Measurements from ENCODE around the gene ELAVL1.
"Not testable (repeated sequence)": the region's sequence is repeated elsewhere in the genome, so short reads cannot be mapped to it uniquely, and the experiment has no call there.

The ELAVL1 gene

DNA sequence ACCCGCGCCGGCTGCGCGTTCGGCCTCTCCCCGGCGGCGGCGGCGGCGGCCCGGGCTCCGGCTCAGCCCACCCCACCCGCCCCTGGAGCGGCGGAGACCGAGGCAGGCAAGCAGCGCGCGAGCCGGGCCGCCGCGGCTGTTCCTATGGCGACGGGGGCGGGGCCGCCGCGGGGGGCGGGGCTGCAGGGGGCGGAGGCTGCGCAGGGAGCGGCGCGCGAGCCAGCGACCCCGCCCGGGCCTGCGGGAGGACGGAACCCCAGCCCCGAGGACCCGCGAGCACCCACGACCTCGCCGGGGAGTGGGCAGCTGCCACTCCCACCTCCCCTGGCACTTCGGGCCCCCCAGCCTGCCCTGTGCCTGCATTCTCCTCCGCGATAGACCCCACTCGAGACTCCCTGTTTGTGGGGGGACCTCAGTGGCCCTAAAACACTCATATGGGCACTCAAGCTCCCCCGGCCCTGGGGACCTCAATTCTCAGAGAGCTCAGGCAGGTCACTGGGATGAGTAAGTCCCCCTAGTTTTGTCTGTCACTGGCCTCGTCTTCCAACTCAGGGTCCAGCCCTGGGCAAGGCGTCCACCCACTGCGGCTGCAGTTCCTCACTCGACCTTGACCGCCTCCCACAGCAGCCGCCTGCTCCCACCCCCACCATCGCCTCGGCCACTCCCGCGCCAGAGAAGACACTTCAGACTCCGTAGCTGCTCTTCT lies 79.3 kb downstream of the ELAVL1 start, which contains the start of gene CTXN1:
Gene CTXN1 (minus strand): TSS at position 115 of the 706 bp plus-strand sequence. CDS start 597 bp downstream, outside the sequence.
- in situ Hi-C loops (cut with MboI; ENCODE audit: low sequenced_read_pairs): no loop called here

DNA sequence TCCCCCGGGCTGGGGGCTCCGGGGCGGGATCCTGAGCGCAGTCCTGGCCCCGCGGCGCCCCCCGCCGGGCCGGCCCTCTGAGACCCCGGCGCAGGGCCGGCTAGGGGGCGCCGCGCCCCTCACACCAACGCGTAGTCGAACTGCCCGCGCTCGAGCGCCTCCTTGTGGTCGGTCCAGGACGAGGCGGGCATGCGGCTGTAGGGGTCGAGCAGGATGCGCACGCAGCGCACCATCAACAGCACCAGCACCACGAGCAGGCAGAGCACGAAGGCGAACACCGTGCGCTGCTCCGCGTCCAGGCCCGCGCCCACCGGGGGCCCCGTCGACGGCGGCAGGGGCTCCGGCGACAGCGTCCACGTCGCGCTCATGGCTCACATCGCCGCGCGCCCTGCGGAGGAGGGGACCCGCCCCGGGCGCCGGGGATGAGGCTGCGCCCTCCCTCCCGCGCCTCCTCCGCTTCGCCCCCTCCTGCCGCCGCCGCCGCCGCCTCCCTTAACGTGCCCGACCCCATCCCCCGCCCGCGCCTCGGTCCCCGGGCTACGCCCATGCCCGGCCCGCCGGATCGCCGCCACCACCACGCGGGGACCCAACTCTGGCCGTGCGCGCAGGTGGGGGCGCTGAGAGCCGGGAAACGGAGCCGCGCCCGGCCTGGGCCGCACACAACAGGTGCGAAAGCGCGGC lies 80.1 kb downstream of the ELAVL1 start:
- in situ Hi-C loops (cut with MboI; ENCODE audit: low sequenced_read_pairs): no loop called here

GRCh38 chr19:7924651-7925170 lies 80.7 kb downstream of the ELAVL1 start:
- in situ Hi-C loops (cut with MboI; ENCODE audit: low sequenced_read_pairs): no loop called here

- in situ Hi-C loops (cut with MboI; ENCODE audit: low sequenced_read_pairs): no loop called here
These were observed 81.2 kb downstream of the ELAVL1 start for GRCh38 chr19:7924241-7924640.

DNA sequence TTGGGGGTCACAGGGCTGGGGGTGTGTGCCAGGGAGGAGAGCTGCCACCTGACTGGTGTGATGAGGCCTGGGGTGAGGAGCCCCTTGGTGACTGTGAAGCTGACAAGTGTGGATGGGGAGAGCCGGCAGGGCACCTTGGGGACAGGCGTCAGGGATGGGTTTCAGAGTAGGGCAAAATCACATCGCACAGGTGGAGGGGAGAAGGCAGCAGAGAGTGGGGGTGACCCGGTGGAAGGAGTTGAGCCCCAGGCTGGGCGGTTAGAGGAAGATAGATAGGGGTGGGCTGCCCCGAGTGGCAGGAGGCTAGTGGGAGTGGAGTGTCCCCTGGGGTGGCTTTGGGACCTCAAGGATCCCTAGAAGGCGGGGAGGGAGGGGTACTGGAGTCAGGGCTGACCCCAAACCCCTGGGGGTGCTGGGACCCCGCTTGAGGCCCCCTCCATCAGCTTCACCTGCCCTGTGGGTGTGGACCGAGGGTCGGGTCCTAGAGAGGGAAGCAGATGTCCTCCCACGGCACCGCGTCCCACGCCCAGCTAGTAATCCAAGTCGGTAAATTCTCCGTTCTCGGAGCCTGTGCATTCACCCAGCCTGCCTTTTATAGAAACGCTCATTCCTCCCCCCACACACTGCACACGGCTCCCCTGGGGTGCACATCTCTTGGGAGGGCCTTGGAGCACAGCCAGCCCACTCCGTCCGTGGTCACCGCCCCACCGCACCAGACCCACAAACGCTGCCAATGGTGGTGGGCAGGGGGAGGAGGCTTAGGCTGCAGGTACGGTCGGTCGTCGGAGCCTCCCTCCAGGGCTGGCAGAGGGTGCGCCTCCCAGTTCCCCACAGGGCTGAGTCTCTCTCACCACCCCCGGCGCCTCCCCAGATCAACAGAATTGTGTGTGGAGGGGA lies 81.9 kb downstream of the ELAVL1 start:
- in situ Hi-C loops (cut with MboI; ENCODE audit: low sequenced_read_pairs): no loop called here

GRCh38 chr19:7922836-7923195 lies 82.6 kb downstream of the ELAVL1 start:
- in situ Hi-C loops (cut with MboI; ENCODE audit: low sequenced_read_pairs): no loop called here

GRCh38 chr19:7921967-7922835 lies 83.2 kb downstream of the ELAVL1 start:
- in situ Hi-C loops (cut with MboI; ENCODE audit: low sequenced_read_pairs): no loop called here

GRCh38 chr19:7921302-7921966 lies 84.0 kb downstream of the ELAVL1 start:
- in situ Hi-C loops (cut with MboI; ENCODE audit: low sequenced_read_pairs): no loop called here

DNA sequence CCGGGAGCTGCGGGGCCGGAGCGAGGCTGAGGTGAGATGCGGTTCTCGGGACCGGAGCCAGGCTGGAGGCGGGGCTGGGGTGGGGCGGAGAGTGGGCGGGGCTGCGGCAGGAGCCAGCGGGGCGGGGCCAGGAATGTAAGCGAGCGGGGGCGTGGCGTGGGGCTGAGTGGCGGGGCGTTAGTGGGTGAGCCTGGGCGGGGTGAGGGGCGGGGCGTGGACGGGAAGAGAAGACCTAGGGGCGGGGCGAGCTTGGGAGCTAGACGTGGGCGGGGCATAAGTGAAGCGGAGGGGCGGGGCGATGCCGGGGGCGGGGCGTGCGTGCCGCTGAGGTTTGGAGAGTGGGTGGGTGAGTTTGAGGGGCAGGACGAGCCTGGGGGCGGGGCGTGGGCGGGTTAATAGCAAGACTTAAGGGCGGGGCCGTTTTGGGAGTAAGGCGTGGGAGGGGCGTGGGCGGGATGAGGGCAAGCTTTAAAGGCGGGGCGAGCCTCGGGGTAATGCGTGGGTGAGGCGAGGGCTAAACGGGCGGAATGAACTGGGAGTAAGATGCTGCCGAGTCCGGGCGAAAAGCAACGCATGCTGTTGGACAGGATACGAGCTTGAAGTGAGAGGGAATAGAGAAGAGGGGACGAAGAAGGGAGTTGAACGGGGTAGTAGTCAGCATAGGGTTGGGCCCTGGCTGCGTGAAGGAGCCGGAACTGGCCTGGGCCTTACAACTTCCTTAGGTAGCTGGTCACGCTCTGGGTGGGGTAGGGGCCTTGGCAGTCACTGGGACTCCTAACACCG lies 84.7 kb downstream of the ELAVL1 start:
- in situ Hi-C loops (cut with MboI; ENCODE audit: low sequenced_read_pairs): no loop called here

DNA sequence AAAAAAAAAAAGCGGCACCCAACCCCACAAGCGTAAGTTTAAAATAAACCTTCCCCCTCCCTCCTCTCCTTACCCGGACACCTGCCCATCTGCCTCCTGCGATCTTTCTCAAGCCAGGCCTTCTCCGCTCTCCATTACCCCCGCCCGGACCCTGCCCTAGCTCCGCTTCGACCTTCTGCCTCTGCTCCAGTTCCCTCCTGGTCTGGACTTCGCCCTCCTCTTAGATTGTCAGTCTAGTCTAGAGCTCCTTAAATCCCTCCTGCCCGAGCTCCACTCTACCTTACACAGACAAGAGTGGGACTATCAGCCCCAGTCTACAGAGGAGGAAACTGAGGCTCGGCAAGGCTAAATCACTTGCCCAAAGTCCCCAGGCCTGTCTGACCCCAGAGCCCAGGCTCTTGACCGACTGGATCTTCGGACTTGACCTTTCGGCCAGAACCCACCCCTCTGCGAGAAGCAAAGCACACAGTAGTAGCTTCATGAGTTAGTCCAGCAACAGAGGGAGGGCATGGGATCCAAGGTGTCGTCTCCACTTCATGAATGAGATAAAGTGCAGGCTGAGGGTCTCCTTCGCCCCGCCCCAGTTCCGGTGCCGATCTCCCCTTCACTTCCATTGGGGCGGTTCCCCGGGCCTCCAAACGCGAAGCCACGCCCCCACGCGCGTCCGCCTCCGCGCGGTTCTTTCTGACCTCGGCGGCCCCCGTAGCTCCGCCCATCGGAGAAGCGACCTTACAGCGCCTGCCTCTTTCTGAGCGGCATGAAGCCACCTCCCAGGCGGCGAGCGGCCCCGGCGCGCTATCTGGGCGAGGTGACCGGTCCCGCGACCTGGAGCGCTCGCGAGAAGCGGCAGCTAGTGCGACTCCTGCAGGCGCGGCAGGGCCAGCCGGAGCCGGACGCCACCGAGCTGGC lies 85.6 kb downstream of the ELAVL1 start, which contains the start of gene SNAPC2:
Gene SNAPC2 (plus strand): TSS at position 729 of the 909 bp plus-strand sequence. CDS start 29 bp downstream, at position 758.
- in situ Hi-C loops (cut with MboI; ENCODE audit: low sequenced_read_pairs): no loop called here

- in situ Hi-C loops (cut with MboI; ENCODE audit: low sequenced_read_pairs): no loop called here
These were observed 86.6 kb downstream of the ELAVL1 start for GRCh38 chr19:7918615-7919421.

GRCh38 chr19:7918062-7918614 lies 87.3 kb downstream of the ELAVL1 start:
- in situ Hi-C loops (cut with MboI; ENCODE audit: low sequenced_read_pairs): not testable (repeated sequence)

- in situ Hi-C loops (cut with MboI; ENCODE audit: low sequenced_read_pairs): no loop called here
These were observed 88.0 kb downstream of the ELAVL1 start for GRCh38 chr19:7917267-7918061.

- in situ Hi-C loops (cut with MboI; ENCODE audit: low sequenced_read_pairs): no loop called here
These were observed 88.5 kb downstream of the ELAVL1 start for GRCh38 chr19:7916955-7917266.

GRCh38 chr19:7916103-7916954 lies 89.1 kb downstream of the ELAVL1 start:
- in situ Hi-C loops (cut with MboI; ENCODE audit: low sequenced_read_pairs): no loop called here
